ENCODE data around the gene LRG1. TPM values are rescaled to one million over a fixed set of nuclear protein-coding genes. Genes with fewer than 3 reads are reported as not detected.

Gene LRG1
- total RNA-seq, 1 donor from 2014 or later = 1.2 TPM

GRCh38 chr19:4515732-4516131, 24.1 kb downstream of the LRG1 start:
- H3K4me1 Mint-ChIP-seq (ENCODE audit: unreplicated experiment) = no peaks in the 10 kb centered on the region
- H3K27me3 Mint-ChIP-seq = no peaks in the 10 kb centered on the region
- H3K9me3 Mint-ChIP-seq = no peaks in the 10 kb centered on the region
- no peak for DNase-seq (ENCODE audit: extremely low spot score, unreplicated experiment)
- no peak overlapping the region for H3K27ac Mint-ChIP-seq
- no peak overlapping the region for H3K4me3 Mint-ChIP-seq
- H3K36me3 Mint-ChIP-seq = no peaks in the 10 kb centered on the region
- no peak for TF ChIP-seq CTCF (conservative IDR thresholded peaks at IDR 0.05)

- Mint-ChIP-seq H3K36me3 (no peaks in the 10 kb centered on the region), H3K4me1 (ENCODE audit: unreplicated experiment) (no peaks in the 10 kb centered on the region), H3K4me3 (no peak overlapping the region), H3K27ac (no peak overlapping the region), H3K27me3 (no peaks in the 10 kb centered on the region), H3K9me3 (no peaks in the 10 kb centered on the region)
- no peak for TF ChIP-seq CTCF (conservative IDR thresholded peaks at IDR 0.05)
- DNase-seq (ENCODE audit: extremely low spot score, unreplicated experiment) = no peak
Measured at GRCh38 chr19:4513248-4513647, 26.6 kb downstream of the LRG1 start.

- H3K4me3 Mint-ChIP-seq = no peak overlapping the region
- no peaks in the 10 kb centered on the region for H3K9me3 Mint-ChIP-seq
- H3K27ac Mint-ChIP-seq = no peak overlapping the region
- H3K4me1 Mint-ChIP-seq (ENCODE audit: unreplicated experiment) = no peaks in the 10 kb centered on the region
- no peaks in the 10 kb centered on the region for H3K36me3 Mint-ChIP-seq
- TF ChIP-seq CTCF (conservative IDR thresholded peaks at IDR 0.05) = no peak
- H3K27me3 Mint-ChIP-seq = no peaks in the 10 kb centered on the region
- DNase-seq (ENCODE audit: extremely low spot score, unreplicated experiment) = no peak
Measured at GRCh38 chr19:4512070-4512469, 27.8 kb downstream of the LRG1 start.

GRCh38 chr19:4511300-4512054, 28.4 kb downstream of the LRG1 start:
- peaks cover 3% of the 10 kb centered on the region for H3K36me3 Mint-ChIP-seq

GRCh38 chr19:4510435-4511255, 29.2 kb downstream of the LRG1 start:
- Mint-ChIP-seq H3K27me3 (no peaks in the 10 kb centered on the region), H3K9me3 (no peaks in the 10 kb centered on the region), H3K4me1 (ENCODE audit: unreplicated experiment) (no peaks in the 10 kb centered on the region), H3K36me3 (peaks cover 8% of the 10 kb centered on the region), H3K4me3 (no peak overlapping the region), H3K27ac (no peak overlapping the region)
- TF ChIP-seq CTCF (conservative IDR thresholded peaks at IDR 0.05) = no peak
- no peak for DNase-seq (ENCODE audit: extremely low spot score, unreplicated experiment)

More at GRCh38 chr19:4511300-4512054, 28.4 kb downstream of the LRG1 start:
- Mint-ChIP-seq H3K9me3 (no peaks in the 10 kb centered on the region), H3K27ac (no peak overlapping the region), H3K4me1 (ENCODE audit: unreplicated experiment) (no peaks in the 10 kb centered on the region), H3K27me3 (no peaks in the 10 kb centered on the region), H3K4me3 (no peak overlapping the region)
- DNase-seq (ENCODE audit: extremely low spot score, unreplicated experiment) = no peak
- no peak for TF ChIP-seq CTCF (conservative IDR thresholded peaks at IDR 0.05)

Measured in type B pancreatic cell (in vitro differentiated cells).